IMR-90 (cell line): ENCODE results near the gene CYTH4. TPM values are rescaled to one million over a fixed set of nuclear protein-coding genes. Genes with fewer than 3 reads are reported as not detected.
A peak's percentile ranks its signal among the peaks of the same experiment; 100 is the strongest.

Experiments
- ATAC-seq: fragments of 200-7000 bp; cut with Tn5 transposase; 2 replicates; pipeline ENCODE4 v1.9.1; 2020; ENCODE audit warnings: low read depth, mild to moderate bottlenecking, moderate library complexity
- BruUV-seq: library from RNA; stranded (reverse); fragments of 400-500 nt; replicated peaks from 2 replicates; lab custom pipeline; 2021; lab: Mats Ljungman, UMichigan
- CTCF ChIA-PET: fragments of 300-600 bp; formaldehyde crosslinking; extraction: SDS; loops from one replicate; lab custom pipeline; 2021; ENCODE audit warnings: antibody characterized with exemption; lab: Yijun Ruan, JAX
- POLR2A ChIA-PET: fragments of 300-600 bp; sonication (Branson Sonifier 250); formaldehyde crosslinking; loops from one replicate; lab custom pipeline; 2022; ENCODE audit warnings: antibody characterized with exemption; ENCODE audit not compliant: unreplicated experiment; lab: Charles Lee
- DNase-seq: peaks from one replicate; pipeline ENCODE4 v3.0.0; 2013
- H2AFZ ChIP-seq: replicated peaks from 2 replicates; pipeline ENCODE3; 2013; ENCODE audit warnings: low read length, mild to moderate bottlenecking; ENCODE audit not compliant: poor library complexity
- H2AK5ac ChIP-seq: 2 replicates; pipeline ENCODE4 v1.6.1; 2013; ENCODE audit warnings: low read depth, low read length, inconsistent platforms
- H2AK9ac ChIP-seq: replicated peaks from 2 replicates; pipeline ENCODE3; 2013; ENCODE audit warnings: mild to moderate bottlenecking, low read depth, low read length, moderate library complexity; ENCODE audit not compliant: poor library complexity
- H2BK120ac ChIP-seq: 2 replicates; pipeline ENCODE4 v1.6.1; 2013; ENCODE audit warnings: low read depth, low read length, inconsistent platforms
- H2BK15ac ChIP-seq: 3 replicates; pipeline ENCODE4 v1.6.1; 2013; ENCODE audit warnings: low read depth, low read length, inconsistent platforms
- H2BK20ac ChIP-seq: 2 replicates; pipeline ENCODE4 v1.6.1; 2013; ENCODE audit warnings: low read depth, mild to moderate bottlenecking, inconsistent platforms, low read length, moderate library complexity
- H2BK5ac ChIP-seq: 2 replicates; pipeline ENCODE4 v1.6.1; 2013; ENCODE audit warnings: mild to moderate bottlenecking, low read depth, low read length, inconsistent platforms; ENCODE audit not compliant: poor library complexity, severe bottlenecking
- H3K14ac ChIP-seq: replicated peaks from 2 replicates; pipeline ENCODE4 v1.6.1; 2013; ENCODE audit warnings: low read depth, low read length, inconsistent platforms
- H3K18ac ChIP-seq: 2 replicates; pipeline ENCODE4 v1.6.1; 2013; ENCODE audit warnings: low read depth, low read length, control low read depth
- H3K23ac ChIP-seq: 2 replicates; pipeline ENCODE4 v1.6.1; 2013; ENCODE audit warnings: low read depth, low read length, inconsistent platforms
- H3K27ac ChIP-seq: 2 replicates; pipeline ENCODE4 v1.5.1; 2013; ENCODE audit warnings: mild to moderate bottlenecking, control low read depth, low read length; ENCODE audit not compliant: insufficient read depth
- H3K27me3 ChIP-seq: 2 replicates; pipeline ENCODE4 v1.6.1; 2013; ENCODE audit warnings: low read length; ENCODE audit not compliant: control insufficient read depth, insufficient read depth
- H3K36me3 ChIP-seq: 2 replicates; pipeline ENCODE4 v1.6.1; 2013; ENCODE audit warnings: low read length, mixed read lengths; ENCODE audit not compliant: control insufficient read depth, insufficient read depth
- H3K4ac ChIP-seq: 2 replicates; pipeline ENCODE4 v1.6.1; 2013; ENCODE audit warnings: low read depth, low read length, inconsistent platforms
- H3K4me1 ChIP-seq: 2 replicates; pipeline ENCODE4 v1.6.1; 2013; ENCODE audit warnings: low read length, mixed read lengths; ENCODE audit not compliant: control insufficient read depth, insufficient read depth
- H3K4me2 ChIP-seq: 2 replicates; pipeline ENCODE4 v1.6.1; 2013; ENCODE audit warnings: low read depth, mild to moderate bottlenecking, control low read depth, low read length, moderate library complexity
- H3K4me3 ChIP-seq: 2 replicates; pipeline ENCODE4 v1.5.1; 2013; ENCODE audit warnings: low read depth, mild to moderate bottlenecking, control low read depth, low read length, moderate library complexity; ENCODE audit not compliant: insufficient read depth
- H3K56ac ChIP-seq: 2 replicates; pipeline ENCODE4 v1.6.1; 2013; ENCODE audit warnings: low read length, inconsistent platforms; ENCODE audit not compliant: insufficient read depth; ENCODE audit errors: extremely low read depth
- H3K79me1 ChIP-seq, 2 experiments: 2 replicates each; pipeline ENCODE4 v1.6.1; 2013; ENCODE audit warnings: low read length in 2 of 2, inconsistent platforms in 1 of 2, low read depth in 1 of 2
- H3K9ac ChIP-seq: 2 replicates; pipeline ENCODE4 v1.6.1; 2013; ENCODE audit warnings: low read depth, low read length, control low read depth
- H3K9me1 ChIP-seq: 2 replicates; pipeline ENCODE4 v1.6.1; 2013; ENCODE audit warnings: low read length, inconsistent platforms; ENCODE audit not compliant: insufficient read depth
- H3K9me3 ChIP-seq: 2 replicates; pipeline ENCODE4 v1.6.1; 2013; ENCODE audit warnings: low read length; ENCODE audit not compliant: control insufficient read depth, insufficient read depth
- H4K20me1 ChIP-seq: 2 replicates; pipeline ENCODE4 v1.6.1; 2013; ENCODE audit warnings: low read length, inconsistent platforms; ENCODE audit not compliant: insufficient read depth
- H4K5ac ChIP-seq: 2 replicates; pipeline ENCODE4 v1.6.1; 2013; ENCODE audit warnings: mild to moderate bottlenecking, low read depth, low read length, control low read depth
- H4K8ac ChIP-seq, 2 experiments: 2 replicates each; pipeline ENCODE4 v1.6.1; 2013; ENCODE audit warnings: low read depth in 2 of 2, low read length in 2 of 2, control low read depth in 1 of 2, inconsistent platforms in 1 of 2
- H4K91ac ChIP-seq: 2 replicates; pipeline ENCODE4 v1.6.1; 2013; ENCODE audit warnings: low read depth, low read length, inconsistent platforms; ENCODE audit not compliant: insufficient read depth
- CHD1 ChIP-seq: IDR thresholded peaks from 2 replicates; pipeline ENCODE4 v1.6.1; 2012; ENCODE audit warnings: low read depth, low read length, improper control_type of control experiment
- MAFK ChIP-seq: IDR thresholded peaks from 2 replicates; pipeline ENCODE4 v1.6.1; 2012; ENCODE audit warnings: low read depth, low read length, improper control_type of control experiment
- MAZ ChIP-seq: IDR thresholded peaks from 2 replicates; pipeline ENCODE4 v1.6.1; 2012; ENCODE audit warnings: low read depth, mild to moderate bottlenecking, low read length, improper control_type of control experiment, moderate library complexity, borderline replicate concordance
- MXI1 ChIP-seq: IDR thresholded peaks from 2 replicates; pipeline ENCODE4 v1.6.1; 2012; ENCODE audit warnings: low read depth, mild to moderate bottlenecking, low read length, moderate library complexity, borderline replicate concordance
- POLR2A ChIP-seq: IDR thresholded peaks from 2 replicates; pipeline ENCODE4 v1.6.1; 2012; ENCODE audit warnings: mild to moderate bottlenecking, low read depth, low read length
- RAD21 ChIP-seq: IDR thresholded peaks from 2 replicates; pipeline ENCODE4 v1.6.1; 2012; ENCODE audit warnings: low read length, improper control_type of control experiment
- RCOR1 ChIP-seq: IDR thresholded peaks from 2 replicates; pipeline ENCODE4 v1.6.1; 2012; ENCODE audit warnings: mild to moderate bottlenecking, low read length, improper control_type of control experiment; ENCODE audit not compliant: insufficient replicate concordance
- RFX5 ChIP-seq: IDR thresholded peaks from 2 replicates; pipeline ENCODE4 v1.8.0; 2012; ENCODE audit warnings: low read depth, mild to moderate bottlenecking, low read length, moderate library complexity
- SMC3 ChIP-seq: fragments of 150-350 bp; IDR thresholded peaks from 2 replicates; pipeline ENCODE4 v1.6.1; 2016; ENCODE audit warnings: low read depth, mild to moderate bottlenecking, antibody characterized with exemption, low read length, moderate library complexity
- WGBS, 2 experiments: methylation state at CpG; one replicate each; pipeline versions ENCODE4 v1.1.5 to v1.1.7; 2013; ENCODE audit warnings: missing lambda C conversion rate in 2 of 2; ENCODE audit not compliant: insufficient read length in 1 of 2; ENCODE audit errors: extremely low coverage in 2 of 2; 5-methylcytosine and 5-hydroxymethylcytosine counted together
- dilution Hi-C: fragments of 300-500 bp; cut with HindIII; formaldehyde crosslinking; loops from one replicate; pipeline ENCODE4 v1.14.3; 2018; ENCODE audit warnings: low sequenced_read_pairs; ENCODE audit not compliant: unreplicated experiment
- in situ Hi-C: fragments of 300-500 bp; cut with MboI; formaldehyde crosslinking; loops from 3 replicates; pipeline ENCODE4 v1.14.3; 2019; ENCODE audit warnings: low sequenced_read_pairs, inconsistent platforms, mixed read lengths
- intact Hi-C: fragments of 100-400 bp; cut with micrococcal nuclease; formaldehyde crosslinking; loops from 2 replicates; pipeline ENCODE4 v1.10.0; 2022
- polyA plus RNA-seq, 3 experiments: library from polyadenylated mRNA; depleted of rRNA; stranded (reverse); fragments of >200 nt; gene quantifications; 2 replicates each; pipeline ENCODE4 v1.2.3, GENCODE V29; 2012; ENCODE audit warnings: low replicate concordance in 1 of 3
- total RNA-seq: library from RNA; depleted of rRNA; stranded (reverse); fragments of >200 nt; gene quantifications from 2 replicates; pipeline ENCODE4 v1.2.3, GENCODE V29; 2012

CYTH4 gene
- total and polyA plus RNA-seq, 2 of the 4 experiments (the other 2 are of a cell fraction) = 0.36 to 0.55 TPM

- no peak for TF ChIP-seq RFX5
Measured at GRCh38 chr22:37333724-37334460, 51.6 kb downstream of the CYTH4 start (continued).

DNA sequence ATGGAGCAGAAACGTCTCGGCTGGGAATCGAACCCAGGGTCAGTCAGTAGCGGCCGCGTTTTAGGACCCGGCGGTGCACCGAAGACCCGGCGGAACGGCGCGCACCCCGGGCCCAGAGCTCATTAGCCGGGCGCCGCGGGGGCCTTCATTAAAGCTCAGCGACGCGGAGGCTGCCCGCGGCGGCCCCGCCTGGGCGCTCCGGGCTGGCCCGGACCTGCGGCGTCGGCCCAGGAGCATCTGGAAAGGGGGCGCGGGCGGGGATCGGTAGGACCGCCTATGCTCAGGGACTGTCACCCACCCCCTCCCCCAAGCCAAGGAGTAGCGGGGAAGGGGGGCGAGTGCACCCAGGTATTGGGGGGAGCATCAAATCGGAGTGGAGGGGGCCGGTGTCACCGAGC lies 52.2 kb downstream of the CYTH4 start:
- no peak overlapping the region for H3K18ac ChIP-seq
- ChIA-PET POLR2A (interaction anchor here (0.6 kb wide), 1 partner anchor 96 kb away, joined by 3 read pairs; no protein-coding TSS in a partner anchor), CTCF (no interaction called here)
- BruUV-seq = no TSS peak
- H2AK5ac ChIP-seq = 0 out of 2 replicates have a peak overlapping the region, but pooled peaks have one; percentile 44
- no peaks in the 10 kb centered on the region for H3K79me1 ChIP-seq
- intact Hi-C loops = no loop called here
- H2BK5ac ChIP-seq = no peak overlapping the region
- H3K4me2 ChIP-seq = no peak overlapping the region
- no peak overlapping the region for H3K9ac ChIP-seq
- dilution Hi-C loops = no loop called here
- ATAC-seq (no peak), DNase-seq (no peak)
- no peak overlapping the region for H3K27ac ChIP-seq
- peak overlapping the region; percentile 11 for H2AK9ac ChIP-seq
- TF ChIP-seq SMC3 = no peak
- no peak for TF ChIP-seq RAD21
- no peak for TF ChIP-seq CHD1
- TF ChIP-seq MAFK = no peak
- TF ChIP-seq MXI1 = no peak
- TF ChIP-seq POLR2A = no peak
- TF ChIP-seq RCOR1 = no peak
- no peak for TF ChIP-seq MAZ
- in situ Hi-C loops = no loop called here
- no peak overlapping the region for H3K4me3 ChIP-seq
- H3K9me1 ChIP-seq = peaks cover 9% of the 10 kb centered on the region
- H4K5ac ChIP-seq = no peak overlapping the region
- no peak overlapping the region for H4K91ac ChIP-seq
- H3K27me3 ChIP-seq = peaks cover 12% of the 10 kb centered on the region
- WGBS, 2 experiments = 0% methylated on average over 1 of the region's 42 CpGs; no CpG with 5 or more reads in 1 of the 2 experiments
- no peak overlapping the region for H2BK120ac ChIP-seq
- peak overlapping the region; percentile 84 for H2AFZ ChIP-seq
- H3K14ac ChIP-seq = no peak overlapping the region
- no peak overlapping the region for H3K23ac ChIP-seq
- peak overlapping the region in 1 of 2 experiments; percentile 42; a peak in 1 of 4 replicates for H4K8ac ChIP-seq
- H3K4ac ChIP-seq = no peak overlapping the region
- no peaks in the 10 kb centered on the region for H3K9me3 ChIP-seq
- H3K56ac ChIP-seq = no peak overlapping the region
- H2BK20ac ChIP-seq = no peak overlapping the region
- H2BK15ac ChIP-seq = no peak overlapping the region; the same call in 2 of the 3 replicates
- H3K36me3 ChIP-seq = no peaks in the 10 kb centered on the region
- H3K4me1 ChIP-seq = peaks cover 29% of the 10 kb centered on the region
- H4K20me1 ChIP-seq = no peaks in the 10 kb centered on the region
